ENCODE measurements around the gene SUMO1.
"Not testable (repeated sequence)": the region's sequence is repeated elsewhere in the genome, so short reads cannot be mapped to it uniquely, and the experiment has no call there.

Gene SUMO1

GRCh38 chr2:202238234-202239197 lies at the start of gene SUMO1:
Gene SUMO1, minus strand, starts transcription at chr2:202238597. Its CDS starts 146 bp downstream, at chr2:202238451.
- Mint-ChIP-seq H3K9me3 (no peaks in the 10 kb centered on the region), H3K4me3 (peak within 1 kb of the TSS; percentile 93), H3K4me1 (peaks cover 19% of the 10 kb centered on the region), H3K36me3 (no peaks in the 10 kb centered on the region), H3K27ac (peak within 1 kb of the TSS; percentile 90), H3K27me3 (no peaks in the 10 kb centered on the region)
- ATAC-seq (ENCODE audit: low read depth) (peak; percentile 94), DNase-seq (ENCODE audit: low spot score in 2 of 2) (peak; percentile 77 to 86)

DNA sequence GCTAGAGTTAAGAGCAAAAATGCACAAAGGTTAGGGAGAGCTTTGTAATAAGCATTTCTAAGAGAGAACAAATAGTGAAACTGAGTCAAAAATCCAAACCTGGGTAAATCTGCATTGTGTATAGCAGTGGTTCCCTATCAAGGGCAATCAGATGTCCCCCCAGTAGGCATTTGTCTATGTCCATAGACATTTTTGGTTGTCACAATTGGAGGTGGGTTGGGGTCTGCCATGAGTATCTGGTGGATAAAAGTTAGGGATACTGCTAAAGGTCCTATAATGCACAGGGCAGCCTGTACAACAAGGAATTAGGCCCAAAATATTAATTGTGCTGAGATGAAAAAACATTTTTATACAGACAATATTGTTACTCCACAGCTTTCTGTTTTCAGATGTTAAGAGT lies 48.2 kb upstream of the SUMO1 start:
- Mint-ChIP-seq H3K9me3 (no peaks in the 10 kb centered on the region), H3K4me3 (no peak overlapping the region), H3K36me3 (peaks cover 20% of the 10 kb centered on the region), H3K27me3 (no peaks in the 10 kb centered on the region), H3K4me1 (no peaks in the 10 kb centered on the region), H3K27ac (no peak overlapping the region)
- ATAC-seq (ENCODE audit: low read depth), result no peak
- DNase-seq (ENCODE audit: low spot score in 2 of 2), result no peak

GRCh38 chr2:202278944-202279343 lies 40.5 kb upstream of the SUMO1 start:
- peaks cover 16% of the 10 kb centered on the region for H3K36me3 Mint-ChIP-seq
- no peaks in the 10 kb centered on the region for H3K9me3 Mint-ChIP-seq
- peaks cover 3% of the 10 kb centered on the region for H3K4me1 Mint-ChIP-seq
- no peaks in the 10 kb centered on the region for H3K27me3 Mint-ChIP-seq
- no peak overlapping the region for H3K27ac Mint-ChIP-seq
- no peak for ATAC-seq (ENCODE audit: low read depth)
- no peak for DNase-seq (ENCODE audit: low spot score in 2 of 2)
- no peak overlapping the region for H3K4me3 Mint-ChIP-seq

- DNase-seq (ENCODE audit: low spot score in 2 of 2) (no peak), ATAC-seq (ENCODE audit: low read depth) (no peak)
- H3K27me3 Mint-ChIP-seq, result no peaks in the 10 kb centered on the region
- peak overlapping the region; percentile 70 for H3K27ac Mint-ChIP-seq
- H3K4me1 Mint-ChIP-seq, result peaks cover 3% of the 10 kb centered on the region
- H3K9me3 Mint-ChIP-seq, result no peaks in the 10 kb centered on the region
- H3K4me3 Mint-ChIP-seq, result no peak overlapping the region
- H3K36me3 Mint-ChIP-seq, result peaks cover 16% of the 10 kb centered on the region
These were observed 39.8 kb upstream of the SUMO1 start for GRCh38 chr2:202278036-202278760.

GRCh38 chr2:202276078-202276720 lies 37.8 kb upstream of the SUMO1 start:
- H3K27ac Mint-ChIP-seq; DNase-seq (ENCODE audit: low spot score in 2 of 2); ATAC-seq (ENCODE audit: low read depth); H3K9me3 Mint-ChIP-seq; H3K4me1 Mint-ChIP-seq; H3K27me3 Mint-ChIP-seq; H3K4me3 Mint-ChIP-seq: not testable (repeated sequence)
- H3K36me3 Mint-ChIP-seq, result peaks cover 13% of the 10 kb centered on the region

- no peaks in the 10 kb centered on the region for H3K9me3 Mint-ChIP-seq
- no peaks in the 10 kb centered on the region for H3K27me3 Mint-ChIP-seq
- peak overlapping the region; percentile 72 for H3K4me3 Mint-ChIP-seq
- ATAC-seq (ENCODE audit: low read depth) (no peak), DNase-seq (ENCODE audit: low spot score in 2 of 2) (no peak)
- no peaks in the 10 kb centered on the region for H3K36me3 Mint-ChIP-seq
- H3K4me1 Mint-ChIP-seq, result peaks cover 9% of the 10 kb centered on the region
- peak overlapping the region; percentile 41 for H3K27ac Mint-ChIP-seq
These were observed 32.1 kb upstream of the SUMO1 start for GRCh38 chr2:202270487-202270886.

GRCh38 chr2:202269585-202269984 lies 31.2 kb upstream of the SUMO1 start:
- H3K9me3 Mint-ChIP-seq, result no peaks in the 10 kb centered on the region
- DNase-seq (ENCODE audit: low spot score in 2 of 2), result no peak
- no peaks in the 10 kb centered on the region for H3K36me3 Mint-ChIP-seq
- no peaks in the 10 kb centered on the region for H3K27me3 Mint-ChIP-seq
- peak overlapping the region; percentile 41 for H3K27ac Mint-ChIP-seq
- peak overlapping the region; percentile 21 for H3K4me3 Mint-ChIP-seq
- ATAC-seq (ENCODE audit: low read depth), result peak; percentile 3
- peaks cover 9% of the 10 kb centered on the region for H3K4me1 Mint-ChIP-seq

- H3K4me3 Mint-ChIP-seq, result peak overlapping the region; percentile 82
- H3K4me1 Mint-ChIP-seq, result peaks cover 9% of the 10 kb centered on the region
- H3K36me3 Mint-ChIP-seq, result no peaks in the 10 kb centered on the region
- no peaks in the 10 kb centered on the region for H3K9me3 Mint-ChIP-seq
- DNase-seq (ENCODE audit: low spot score in 2 of 2) (no peak), ATAC-seq (ENCODE audit: low read depth) (no peak)
- no peak overlapping the region for H3K27ac Mint-ChIP-seq
- no peaks in the 10 kb centered on the region for H3K27me3 Mint-ChIP-seq
These were observed 29.1 kb upstream of the SUMO1 start for GRCh38 chr2:202267495-202267894.

- H3K36me3 Mint-ChIP-seq, result no peaks in the 10 kb centered on the region
- peak; percentile 82 for ATAC-seq (ENCODE audit: low read depth)
These were observed 27.3 kb upstream of the SUMO1 start, which contains the start of gene NOP58 for GRCh38 chr2:202265467-202266277. Gene NOP58, plus strand, starts transcription at chr2:202265763. Its CDS starts 179 bp downstream, at chr2:202265942.

GRCh38 chr2:202261531-202261930 lies 23.1 kb upstream of the SUMO1 start:
- Mint-ChIP-seq H3K4me3 (no peak overlapping the region), H3K36me3 (no peaks in the 10 kb centered on the region), H3K9me3 (no peaks in the 10 kb centered on the region), H3K27me3 (no peaks in the 10 kb centered on the region), H3K4me1 (no peaks in the 10 kb centered on the region), H3K27ac (no peak overlapping the region)
- no peak for DNase-seq (ENCODE audit: low spot score in 2 of 2)
- ATAC-seq (ENCODE audit: low read depth), result no peak

More at GRCh38 chr2:202265467-202266277, 27.3 kb upstream of the SUMO1 start, which contains the start of gene NOP58:
- H3K27me3 Mint-ChIP-seq, result no peaks in the 10 kb centered on the region
- H3K9me3 Mint-ChIP-seq, result no peaks in the 10 kb centered on the region
- peak within 1 kb of the TSS; percentile 67 for H3K4me3 Mint-ChIP-seq
- H3K27ac Mint-ChIP-seq, result no peak within 1 kb of the TSS
- DNase-seq (ENCODE audit: low spot score in 2 of 2), result peak; percentile 78 to 85
- H3K4me1 Mint-ChIP-seq, result peaks cover 9% of the 10 kb centered on the region

DNA sequence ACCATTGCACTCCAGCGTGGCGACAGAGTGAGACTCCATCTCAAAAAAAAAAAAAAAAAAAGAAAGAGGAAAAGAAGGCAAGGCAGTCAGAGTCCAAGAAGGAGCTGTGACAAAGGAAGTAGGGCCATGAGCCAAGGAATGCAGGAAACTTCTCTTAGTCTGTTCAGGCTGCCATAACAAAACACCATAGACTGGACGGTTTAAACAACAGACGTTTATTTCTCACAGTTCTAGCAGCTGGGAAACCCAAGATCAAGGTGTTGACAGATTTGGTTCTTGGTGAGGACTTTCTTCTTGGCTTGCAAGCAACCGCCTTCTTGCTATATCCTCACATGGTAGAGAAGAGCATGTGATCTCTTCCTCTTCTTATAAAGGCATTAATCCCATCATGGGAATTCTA lies 13.1 kb upstream of the SUMO1 start:
- no peak for ATAC-seq (ENCODE audit: low read depth)
- H3K4me1 Mint-ChIP-seq, result no peaks in the 10 kb centered on the region
- no peak for DNase-seq (ENCODE audit: low spot score in 2 of 2)
- H3K27me3 Mint-ChIP-seq, result peaks cover 6% of the 10 kb centered on the region
- H3K36me3 Mint-ChIP-seq, result no peaks in the 10 kb centered on the region
- peaks cover 1% of the 10 kb centered on the region for H3K9me3 Mint-ChIP-seq
- H3K4me3 Mint-ChIP-seq, result no peak overlapping the region
- no peak overlapping the region for H3K27ac Mint-ChIP-seq

DNA sequence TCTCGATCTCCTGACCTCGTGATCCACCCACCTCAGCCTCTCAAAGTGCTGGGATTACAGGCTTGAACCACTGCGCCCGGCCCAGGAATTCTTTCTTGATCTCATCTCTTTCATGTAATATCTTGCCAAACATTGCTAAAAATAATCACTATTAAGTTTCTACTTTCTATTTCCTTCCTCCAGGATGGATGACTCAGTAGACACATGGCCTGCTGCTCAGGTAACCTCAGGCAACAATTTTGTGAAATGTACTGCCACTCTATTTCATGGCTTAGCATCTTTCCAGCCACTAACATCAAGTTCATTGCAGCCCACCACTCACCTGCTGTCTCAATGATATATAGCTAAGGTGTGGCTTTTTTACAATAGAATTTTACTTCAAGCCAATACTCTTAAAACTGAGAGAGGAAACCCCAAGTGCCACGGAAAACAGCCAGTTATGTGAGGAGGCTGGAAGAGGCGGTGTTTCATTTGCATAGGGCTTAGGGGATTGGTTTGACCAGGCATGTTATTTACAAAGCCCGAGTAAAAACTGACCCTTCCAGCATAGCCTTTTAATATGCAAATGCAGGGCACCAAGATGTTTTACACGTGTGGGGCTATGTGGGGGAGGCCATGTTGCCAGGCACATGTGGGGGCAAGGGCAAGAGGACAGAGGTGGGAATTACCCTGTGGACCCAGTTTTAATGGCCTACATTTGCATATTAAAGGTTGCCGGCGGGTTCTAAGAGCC lies 11.3 kb upstream of the SUMO1 start:
- DNase-seq (ENCODE audit: low spot score in 2 of 2), result no peak
- Mint-ChIP-seq H3K27me3 (peaks cover 5% of the 10 kb centered on the region), H3K27ac (no peak overlapping the region), H3K9me3 (no peaks in the 10 kb centered on the region), H3K4me1 (no peaks in the 10 kb centered on the region), H3K4me3 (no peak overlapping the region), H3K36me3 (no peaks in the 10 kb centered on the region)
- ATAC-seq (ENCODE audit: low read depth), result no peak

DNA sequence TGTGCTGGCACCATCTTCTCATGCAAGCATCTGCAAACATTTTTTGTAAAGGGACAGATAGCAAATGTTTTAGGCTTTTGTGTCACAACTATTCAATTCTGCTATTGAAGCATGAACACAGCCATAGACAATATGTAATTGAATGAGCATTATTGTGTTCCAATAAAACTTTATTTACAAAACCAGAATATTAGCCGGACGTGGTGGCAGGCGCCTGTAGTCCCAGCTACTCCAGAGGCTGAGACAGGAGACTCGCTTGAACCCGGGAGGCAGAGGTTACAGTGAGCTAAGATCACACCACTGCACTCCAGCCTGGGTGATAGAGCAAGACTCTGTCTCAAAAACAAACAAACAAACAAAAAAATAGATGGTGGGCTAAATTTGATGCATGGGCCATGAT lies 9.3 kb upstream of the SUMO1 start:
- H3K27ac Mint-ChIP-seq; H3K9me3 Mint-ChIP-seq; DNase-seq (ENCODE audit: low spot score in 2 of 2); H3K27me3 Mint-ChIP-seq; H3K4me3 Mint-ChIP-seq; ATAC-seq (ENCODE audit: low read depth); H3K36me3 Mint-ChIP-seq; H3K4me1 Mint-ChIP-seq: not testable (repeated sequence)
